Measurements from ENCODE around the gene RIN1.
"Not testable (repeated sequence)": the region's sequence is repeated elsewhere in the genome, so short reads cannot be mapped to it uniquely, and the experiment has no call there.

RIN1 gene, protein sequence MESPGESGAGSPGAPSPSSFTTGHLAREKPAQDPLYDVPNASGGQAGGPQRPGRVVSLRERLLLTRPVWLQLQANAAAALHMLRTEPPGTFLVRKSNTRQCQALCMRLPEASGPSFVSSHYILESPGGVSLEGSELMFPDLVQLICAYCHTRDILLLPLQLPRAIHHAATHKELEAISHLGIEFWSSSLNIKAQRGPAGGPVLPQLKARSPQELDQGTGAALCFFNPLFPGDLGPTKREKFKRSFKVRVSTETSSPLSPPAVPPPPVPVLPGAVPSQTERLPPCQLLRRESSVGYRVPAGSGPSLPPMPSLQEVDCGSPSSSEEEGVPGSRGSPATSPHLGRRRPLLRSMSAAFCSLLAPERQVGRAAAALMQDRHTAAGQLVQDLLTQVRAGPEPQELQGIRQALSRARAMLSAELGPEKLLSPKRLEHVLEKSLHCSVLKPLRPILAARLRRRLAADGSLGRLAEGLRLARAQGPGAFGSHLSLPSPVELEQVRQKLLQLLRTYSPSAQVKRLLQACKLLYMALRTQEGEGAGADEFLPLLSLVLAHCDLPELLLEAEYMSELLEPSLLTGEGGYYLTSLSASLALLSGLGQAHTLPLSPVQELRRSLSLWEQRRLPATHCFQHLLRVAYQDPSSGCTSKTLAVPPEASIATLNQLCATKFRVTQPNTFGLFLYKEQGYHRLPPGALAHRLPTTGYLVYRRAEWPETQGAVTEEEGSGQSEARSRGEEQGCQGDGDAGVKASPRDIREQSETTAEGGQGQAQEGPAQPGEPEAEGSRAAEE

DNA sequence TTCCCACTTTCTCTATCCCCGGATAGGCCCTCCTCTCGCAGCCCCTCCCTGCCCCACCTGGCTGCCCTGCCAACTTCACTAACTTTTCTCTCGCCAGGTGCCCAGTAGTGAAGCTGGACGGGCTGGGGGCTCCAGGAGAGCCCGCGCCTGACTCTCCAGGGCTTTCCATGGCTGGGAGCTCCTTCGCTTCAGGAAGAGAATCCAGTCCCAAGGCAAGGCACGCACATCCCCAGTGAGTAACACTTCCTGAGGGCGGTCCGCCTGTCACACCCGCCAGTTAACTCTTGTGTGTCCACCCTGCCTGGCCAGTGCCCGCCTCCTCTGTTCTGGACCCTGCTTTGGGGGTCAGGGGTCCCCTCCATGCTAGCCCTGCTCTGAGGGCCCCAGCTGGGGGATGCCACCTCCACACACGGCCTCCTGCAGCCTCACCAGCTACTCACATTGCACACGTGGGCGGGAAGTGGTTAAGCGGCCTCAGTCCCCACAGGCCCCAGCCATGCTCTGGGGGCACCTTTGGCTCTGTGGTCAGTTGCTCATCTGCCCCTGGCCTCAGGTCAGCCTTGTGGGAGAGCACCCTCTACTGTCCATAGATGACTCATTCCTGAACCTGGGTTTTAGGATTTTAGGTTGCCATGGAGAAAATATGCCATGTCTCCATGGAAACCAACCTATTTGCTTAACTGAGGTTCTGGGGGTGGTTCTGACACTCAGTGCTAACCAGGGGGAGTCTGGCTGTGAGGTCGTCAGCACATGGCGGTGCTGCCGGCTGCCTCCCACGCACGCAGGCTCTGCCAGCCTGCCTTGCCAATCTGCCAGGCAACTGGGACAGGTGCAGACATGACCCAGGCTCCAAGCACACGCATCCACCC, at the start of gene RIN1:
RIN1 (minus strand) TSS at position 201 of the 869 bp plus-strand sequence; CDS start at position 169, 32 bp downstream.
- H3K4me3 ChIP-seq (ENCODE audit: low read depth, low read length), result no peak within 1 kb of the TSS
- TF ChIP-seq, protein P1, sequence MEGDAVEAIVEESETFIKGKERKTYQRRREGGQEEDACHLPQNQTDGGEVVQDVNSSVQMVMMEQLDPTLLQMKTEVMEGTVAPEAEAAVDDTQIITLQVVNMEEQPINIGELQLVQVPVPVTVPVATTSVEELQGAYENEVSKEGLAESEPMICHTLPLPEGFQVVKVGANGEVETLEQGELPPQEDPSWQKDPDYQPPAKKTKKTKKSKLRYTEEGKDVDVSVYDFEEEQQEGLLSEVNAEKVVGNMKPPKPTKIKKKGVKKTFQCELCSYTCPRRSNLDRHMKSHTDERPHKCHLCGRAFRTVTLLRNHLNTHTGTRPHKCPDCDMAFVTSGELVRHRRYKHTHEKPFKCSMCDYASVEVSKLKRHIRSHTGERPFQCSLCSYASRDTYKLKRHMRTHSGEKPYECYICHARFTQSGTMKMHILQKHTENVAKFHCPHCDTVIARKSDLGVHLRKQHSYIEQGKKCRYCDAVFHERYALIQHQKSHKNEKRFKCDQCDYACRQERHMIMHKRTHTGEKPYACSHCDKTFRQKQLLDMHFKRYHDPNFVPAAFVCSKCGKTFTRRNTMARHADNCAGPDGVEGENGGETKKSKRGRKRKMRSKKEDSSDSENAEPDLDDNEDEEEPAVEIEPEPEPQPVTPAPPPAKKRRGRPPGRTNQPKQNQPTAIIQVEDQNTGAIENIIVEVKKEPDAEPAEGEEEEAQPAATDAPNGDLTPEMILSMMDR (IDR thresholded peaks at IDR 0.05; ENCODE audit: low read depth, low read length, missing control alignments), result peak; percentile 13
- peak; percentile 50 for DNase-seq (ENCODE audit: low read depth)

DNA sequence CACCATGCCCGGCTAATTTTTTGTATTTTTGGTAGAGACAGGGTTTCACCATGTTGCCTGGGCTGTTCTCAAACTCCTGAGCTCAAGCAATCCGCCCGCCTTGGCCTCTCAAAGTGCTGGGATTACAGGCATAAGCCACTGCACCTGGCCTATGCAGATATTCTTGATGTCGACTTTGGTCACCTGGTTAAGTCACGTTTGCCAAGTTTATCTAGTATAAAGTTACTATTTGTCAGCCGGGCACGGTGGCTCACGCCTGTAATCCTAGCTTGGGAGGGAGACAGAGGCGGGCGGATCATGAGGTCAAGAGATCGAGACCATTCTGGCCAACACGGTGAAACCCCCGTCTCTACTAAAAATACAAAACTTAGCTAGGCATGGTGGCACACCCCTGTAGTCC, 48.1 kb upstream of the RIN1 start:
- not testable (repeated sequence) for H3K4me3 ChIP-seq (ENCODE audit: low read depth, low read length); DNase-seq (ENCODE audit: low read depth)

DNA sequence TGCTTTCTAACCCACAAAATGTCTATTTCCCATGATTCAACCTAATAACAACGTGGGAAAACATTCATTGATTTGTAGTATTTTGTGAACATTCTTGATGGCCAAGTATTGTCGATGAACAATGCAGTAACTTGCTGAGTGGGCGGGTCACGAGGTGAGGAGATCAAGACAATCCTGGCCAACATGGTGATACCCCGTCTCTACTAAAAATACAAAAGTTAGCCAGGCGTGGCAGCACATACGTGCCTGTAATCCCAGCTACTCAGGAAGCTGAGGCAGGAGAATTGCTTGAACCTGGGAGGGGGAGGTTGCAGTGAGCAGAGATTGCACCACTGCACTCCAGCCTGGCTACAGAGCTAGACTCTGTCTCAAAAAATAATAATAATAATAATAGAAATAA, 44.0 kb upstream of the RIN1 start:
- not testable (repeated sequence) for DNase-seq (ENCODE audit: low read depth); H3K4me3 ChIP-seq (ENCODE audit: low read depth, low read length)

DNA sequence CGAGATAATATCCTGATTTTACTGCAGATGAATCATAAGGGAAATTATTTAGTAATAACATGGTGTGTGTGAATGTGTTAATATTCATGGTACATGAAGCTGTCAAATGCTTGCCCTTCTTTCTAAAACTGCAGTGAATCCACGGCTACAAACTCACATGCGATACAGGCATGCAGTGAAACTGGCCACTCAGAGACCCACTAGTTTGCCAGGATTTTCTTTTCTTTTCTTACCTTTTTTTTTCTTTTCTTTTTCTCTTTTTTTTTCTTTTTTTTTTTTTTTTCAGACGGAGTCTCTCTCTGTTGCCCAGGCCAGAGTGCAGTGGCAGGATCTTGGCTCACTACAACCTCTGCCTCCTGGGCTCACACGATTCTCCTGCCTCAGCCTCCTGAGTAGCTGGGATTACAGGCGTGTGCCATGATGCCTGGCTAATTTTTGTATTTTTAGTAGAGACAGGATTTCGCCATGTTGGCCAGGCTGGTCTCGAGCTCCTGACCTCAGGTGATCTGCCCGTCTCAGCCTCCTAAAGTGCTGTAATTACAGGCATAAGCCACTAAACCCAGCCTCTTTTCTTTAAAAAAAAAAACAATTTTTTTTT, 37.6 kb upstream of the RIN1 start:
- not testable (repeated sequence) for H3K4me3 ChIP-seq (ENCODE audit: low read depth, low read length); DNase-seq (ENCODE audit: low read depth)

DNA sequence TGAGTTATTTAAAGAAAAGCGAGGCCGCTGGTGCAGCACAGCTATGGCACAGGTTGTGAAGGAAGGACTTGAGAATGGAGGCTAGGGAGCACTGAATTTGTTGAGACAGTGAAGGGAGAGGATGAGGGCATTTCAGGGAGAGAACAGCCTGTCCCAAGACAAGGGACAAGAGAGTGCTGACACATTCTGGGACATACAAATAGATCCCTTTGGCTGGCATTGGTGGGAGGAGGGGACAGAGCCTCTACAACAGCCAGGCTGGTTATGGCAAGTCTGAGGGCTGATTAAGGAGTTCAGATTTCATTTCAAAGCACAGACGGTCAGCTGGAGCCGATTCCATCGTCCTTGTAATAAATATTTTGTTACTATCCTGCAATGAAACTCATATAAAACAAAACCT, 37.0 kb upstream of the RIN1 start:
- DNase-seq (ENCODE audit: low read depth), result no peak
- H3K4me3 ChIP-seq (ENCODE audit: low read depth, low read length), result no peak overlapping the region
- TF ChIP-seq, protein P1 (IDR thresholded peaks at IDR 0.05; ENCODE audit: low read depth, low read length, missing control alignments), result no peak

DNA sequence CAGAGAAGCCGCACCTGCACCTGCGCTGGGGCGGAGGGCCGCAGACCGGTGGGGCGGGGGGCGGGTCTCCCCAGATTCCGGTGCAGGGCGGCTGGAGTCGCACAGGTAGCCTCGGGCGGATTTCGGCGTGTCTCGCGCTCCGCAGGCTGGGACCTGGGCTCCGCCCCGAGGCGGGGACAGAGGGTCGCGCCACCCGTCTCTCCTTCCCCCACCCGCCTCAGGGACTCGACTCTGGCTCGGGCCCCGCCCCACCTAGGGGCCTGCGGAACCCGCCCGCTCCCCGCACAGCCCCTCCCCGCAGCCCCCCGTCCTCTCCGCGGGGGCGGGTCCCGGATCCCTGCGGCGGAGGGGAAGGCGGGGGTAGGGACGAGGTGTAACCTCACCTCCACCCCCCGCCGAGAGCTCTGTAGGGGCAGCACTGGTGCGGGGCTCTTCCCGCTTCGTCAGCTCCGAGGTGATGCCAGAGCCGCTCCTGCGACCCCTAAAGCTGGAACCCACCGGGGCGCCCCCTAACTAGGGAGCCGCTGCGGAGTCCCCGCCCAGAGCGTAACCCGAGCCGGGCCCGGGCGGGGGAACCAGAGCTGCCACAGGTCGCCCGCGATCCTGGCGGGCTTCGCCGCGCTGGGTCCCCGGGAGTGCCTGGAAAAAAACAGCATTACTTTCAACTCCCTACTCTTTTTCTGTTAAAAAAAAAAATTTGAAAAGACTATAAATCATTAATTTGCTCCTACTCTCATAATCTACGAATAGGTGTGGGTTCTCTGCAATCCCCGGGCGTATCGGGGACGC, 35.6 kb upstream of the RIN1 start, which contains the start of gene SLC29A2:
SLC29A2 (minus strand) TSS at position 134 of the 789 bp plus-strand sequence. CDS start 169 bp downstream, outside the sequence.
- DNase-seq (ENCODE audit: low read depth), result no peak
- TF ChIP-seq, protein P1 (IDR thresholded peaks at IDR 0.05; ENCODE audit: low read depth, low read length, missing control alignments), result no peak
- peak within 1 kb of the TSS; percentile 63 for H3K4me3 ChIP-seq (ENCODE audit: low read depth, low read length)

DNA sequence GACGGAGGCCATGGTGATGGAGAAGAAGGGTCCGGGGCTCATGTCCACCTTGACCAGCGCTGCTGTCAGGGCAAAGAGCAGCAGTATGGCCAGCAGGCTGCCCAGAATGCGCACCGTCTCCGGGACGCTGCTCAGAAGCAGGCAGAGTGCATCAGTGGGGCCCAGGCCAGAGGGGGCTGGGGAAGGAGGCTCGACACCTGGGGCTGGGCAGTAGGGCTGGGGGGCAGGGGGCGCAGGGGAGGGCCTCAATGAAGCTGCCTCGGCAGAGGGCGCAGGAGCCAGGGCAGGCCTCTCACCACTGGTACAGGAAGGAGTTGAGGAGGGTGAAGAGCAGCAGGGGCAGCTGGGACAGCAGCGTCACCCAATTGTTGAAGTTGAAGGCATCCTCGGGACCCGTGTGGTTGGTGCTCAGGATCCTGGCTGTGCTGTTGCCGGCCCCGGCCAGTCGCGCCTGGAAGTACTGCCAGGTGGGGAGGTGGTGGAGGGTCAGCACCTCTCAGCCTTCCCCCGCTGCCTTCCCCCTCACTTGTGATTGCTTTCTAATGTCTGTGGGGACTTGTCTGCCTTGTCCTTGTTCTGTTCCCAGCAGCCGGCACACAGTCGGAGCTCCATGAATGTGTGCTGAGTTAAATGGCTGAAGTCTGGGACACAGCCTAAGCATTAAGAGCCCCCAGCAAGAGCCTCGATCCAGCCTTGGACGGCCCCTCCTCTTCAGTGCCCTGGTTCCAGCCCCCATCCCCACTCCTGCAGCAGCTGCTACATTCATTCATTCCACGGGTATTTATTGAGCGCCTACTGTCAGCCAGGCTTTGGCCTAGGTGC, 33.0 kb upstream of the RIN1 start:
- H3K4me3 ChIP-seq (ENCODE audit: low read depth, low read length), result no peak overlapping the region
- TF ChIP-seq, protein P1 (IDR thresholded peaks at IDR 0.05; ENCODE audit: low read depth, low read length, missing control alignments), result no peak
- no peak for DNase-seq (ENCODE audit: low read depth)

Data from GM12864 (cell line).